Neural cell (in vitro differentiated cells): ENCODE measurements around the gene TMEM186.

Experiments used
- EP300 ChIP-seq: fragments of 450-650 bp; conservative IDR thresholded peaks from 2 replicates; pipeline ENCODE4 v1.6.1; 2014; ENCODE audit warnings: antibody characterized with exemption, mild to moderate bottlenecking, moderate library complexity; ENCODE audit not compliant: poor library complexity, severe bottlenecking
- EZH2 ChIP-seq: fragments of 200-600, 300-800 bp; shearing (Covaris generic), sonication (generic); IDR thresholded peaks from 2 replicates; pipeline ENCODE4 v1.6.1; 2014; ENCODE audit warnings: antibody characterized with exemption, low read length, borderline replicate concordance, mild to moderate bottlenecking; ENCODE audit not compliant: insufficient read depth, poor library complexity, severe bottlenecking
- POLR2AphosphoS5 ChIP-seq: IDR thresholded peaks from 2 replicates; pipeline ENCODE4 v1.6.1; 2012
- RAD21 ChIP-seq: fragments of 450-650 bp; conservative IDR thresholded peaks from 2 replicates; pipeline ENCODE4 v1.6.1; 2014; ENCODE audit warnings: antibody characterized with exemption, mild to moderate bottlenecking, moderate library complexity
- TF ChIP-seq, protein P1 (sequence below): fragments of 450-650 bp; IDR thresholded peaks from 2 replicates; pipeline ENCODE4 v1.5.1; 2014; ENCODE audit warnings: antibody characterized with exemption, mild to moderate bottlenecking, moderate library complexity; ENCODE audit not compliant: poor library complexity, severe bottlenecking

DNA sequence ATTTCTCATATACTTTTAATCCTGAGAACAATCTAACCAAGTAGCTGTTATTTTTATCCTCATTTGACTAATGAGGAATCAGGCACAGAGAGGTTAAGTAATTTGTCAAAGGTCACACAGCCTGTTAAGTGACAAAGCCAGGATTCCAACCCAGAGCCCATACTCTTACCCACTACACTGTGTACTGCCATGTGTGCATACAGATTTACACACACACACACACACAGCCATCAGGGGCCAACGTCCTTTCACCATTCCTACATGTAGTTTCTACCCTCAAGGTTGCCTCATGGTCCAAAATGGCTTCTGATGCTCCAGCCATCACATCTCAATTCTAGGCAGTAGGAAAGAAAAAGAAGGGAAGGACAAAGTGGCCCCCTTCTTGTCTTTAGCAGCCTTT lies 22.1 kb downstream of the TMEM186 start:
- TF ChIP-seq, protein P1, sequence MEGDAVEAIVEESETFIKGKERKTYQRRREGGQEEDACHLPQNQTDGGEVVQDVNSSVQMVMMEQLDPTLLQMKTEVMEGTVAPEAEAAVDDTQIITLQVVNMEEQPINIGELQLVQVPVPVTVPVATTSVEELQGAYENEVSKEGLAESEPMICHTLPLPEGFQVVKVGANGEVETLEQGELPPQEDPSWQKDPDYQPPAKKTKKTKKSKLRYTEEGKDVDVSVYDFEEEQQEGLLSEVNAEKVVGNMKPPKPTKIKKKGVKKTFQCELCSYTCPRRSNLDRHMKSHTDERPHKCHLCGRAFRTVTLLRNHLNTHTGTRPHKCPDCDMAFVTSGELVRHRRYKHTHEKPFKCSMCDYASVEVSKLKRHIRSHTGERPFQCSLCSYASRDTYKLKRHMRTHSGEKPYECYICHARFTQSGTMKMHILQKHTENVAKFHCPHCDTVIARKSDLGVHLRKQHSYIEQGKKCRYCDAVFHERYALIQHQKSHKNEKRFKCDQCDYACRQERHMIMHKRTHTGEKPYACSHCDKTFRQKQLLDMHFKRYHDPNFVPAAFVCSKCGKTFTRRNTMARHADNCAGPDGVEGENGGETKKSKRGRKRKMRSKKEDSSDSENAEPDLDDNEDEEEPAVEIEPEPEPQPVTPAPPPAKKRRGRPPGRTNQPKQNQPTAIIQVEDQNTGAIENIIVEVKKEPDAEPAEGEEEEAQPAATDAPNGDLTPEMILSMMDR: no peak
- TF ChIP-seq EP300 (no peak), POLR2AphosphoS5 (no peak), EZH2 (no peak), RAD21 (no peak)
